ENCODE results near the gene DLG3.

Gene DLG3

GRCh38 chrX:70453024-70453618, 8.5 kb downstream of the DLG3 start:
- peak overlapping the region; percentile 73 for H3K27ac ChIP-seq
- TF ChIP-seq ZFX (IDR thresholded peaks at IDR 0.05) (no peak), CTCF (conservative IDR thresholded peaks at IDR 0.05) (no peak)

- peak; percentile 88 for TF ChIP-seq CTCF (conservative IDR thresholded peaks at IDR 0.05)
- no peak for TF ChIP-seq ZFX (IDR thresholded peaks at IDR 0.05)
These were observed 10.1 kb downstream of the DLG3 start for GRCh38 chrX:70454441-70455365.

GRCh38 chrX:70455366-70456202, 10.9 kb downstream of the DLG3 start:
- H3K27ac ChIP-seq = peak overlapping the region; percentile 100
- TF ChIP-seq CTCF (conservative IDR thresholded peaks at IDR 0.05) (no peak), ZFX (IDR thresholded peaks at IDR 0.05) (peak; percentile 19; the same call in 1 of the 2 replicates)

More at GRCh38 chrX:70454441-70455365, 10.1 kb downstream of the DLG3 start:
- peak overlapping the region; percentile 100 for H3K27ac ChIP-seq

GRCh38 chrX:70456256-70456655, 11.6 kb downstream of the DLG3 start:
- H3K27ac ChIP-seq = peak overlapping the region; percentile 100
- TF ChIP-seq CTCF (conservative IDR thresholded peaks at IDR 0.05) (no peak), ZFX (IDR thresholded peaks at IDR 0.05) (no peak)

GRCh38 chrX:70461026-70461425, 16.4 kb downstream of the DLG3 start:
- H3K27ac ChIP-seq = no peak overlapping the region
- no peak for TF ChIP-seq CTCF (conservative IDR thresholded peaks at IDR 0.05)
- no peak for TF ChIP-seq ZFX (IDR thresholded peaks at IDR 0.05)

- no peak overlapping the region for H3K27ac ChIP-seq
- TF ChIP-seq CTCF (conservative IDR thresholded peaks at IDR 0.05) (no peak), ZFX (IDR thresholded peaks at IDR 0.05) (no peak)
These were observed 19.4 kb downstream of the DLG3 start for GRCh38 chrX:70464051-70464450.
